Large intestine (tissue), 3 donors: Measurements from ENCODE around the gene VPS13D. TPM values are rescaled to one million over a fixed set of nuclear protein-coding genes. Genes with fewer than 3 reads are reported as not detected.
A peak's percentile ranks its signal among the peaks of the same experiment; 100 is the strongest.

Experiments used
- DNase-seq, 2 donors: peaks; one replicate each; pipeline versions ENCODE4 v3.0.0 to v3.0.0-alpha.2; 2013
- H3K27ac ChIP-seq: one replicate; pipeline ENCODE4 v1.5.1; 2013; ENCODE audit warnings: low read length
- H3K27me3 ChIP-seq: 2 replicates; pipeline ENCODE4 v1.6.1; 2013; ENCODE audit warnings: low read length; ENCODE audit not compliant: control insufficient read depth, insufficient read depth
- H3K36me3 ChIP-seq: 2 replicates; pipeline ENCODE4 v1.6.1; 2013; ENCODE audit warnings: low read length; ENCODE audit not compliant: control insufficient read depth, insufficient read depth
- H3K4me1 ChIP-seq: one replicate; pipeline ENCODE4 v1.6.1; 2013; ENCODE audit warnings: low read length; ENCODE audit not compliant: control insufficient read depth, insufficient read depth
- H3K4me3 ChIP-seq: one replicate; pipeline ENCODE4 v1.5.1; 2013; ENCODE audit warnings: low read length
- H3K9me3 ChIP-seq: one replicate; pipeline ENCODE4 v1.6.1; 2013; ENCODE audit warnings: mild to moderate bottlenecking, low read depth, low read length, moderate library complexity; ENCODE audit not compliant: control insufficient read depth
- WGBS: methylation state at CpG from one replicate; pipeline ENCODE4 v1.1.5; 2013; ENCODE audit warnings: low lambda C conversion rate; ENCODE audit not compliant: insufficient coverage; 5-methylcytosine and 5-hydroxymethylcytosine counted together
- polyA plus RNA-seq: library from polyadenylated mRNA; unstranded; fragments of 120-200 nt; gene quantifications from one replicate; pipeline ENCODE4 v1.2.1, GENCODE V29; 2013

VPS13D gene
- polyA plus RNA-seq, 1 donor: 20.7 TPM

- Histone ChIP-seq H3K36me3 (peaks cover 5% of the 10 kb centered on the region), H3K4me1 (peaks cover 32% of the 10 kb centered on the region), H3K27ac (peak overlapping the region; percentile 73), H3K27me3 (no peaks in the 10 kb centered on the region), H3K4me3 (no peak overlapping the region), H3K9me3 (no peaks in the 10 kb centered on the region)
- WGBS: 100% methylated on average over 1 of the region's 3 CpGs
- DNase-seq: no peak
Observed at GRCh38 chr1:12447307-12447706, 217.5 kb downstream of the VPS13D start.

GRCh38 chr1:12447849-12448312, 218.1 kb downstream of the VPS13D start:
- H3K4me3 ChIP-seq: no peak overlapping the region
- H3K27me3 ChIP-seq: no peaks in the 10 kb centered on the region
- no peak for DNase-seq
- no peaks in the 10 kb centered on the region for H3K9me3 ChIP-seq
- WGBS: 67% methylated on average over 1 of the region's 7 CpGs
- peaks cover 36% of the 10 kb centered on the region for H3K4me1 ChIP-seq
- peaks cover 6% of the 10 kb centered on the region for H3K36me3 ChIP-seq
- H3K27ac ChIP-seq: peak overlapping the region; percentile 73

GRCh38 chr1:12448746-12449177, 218.9 kb downstream of the VPS13D start:
- peak; percentile 74 to 76 for DNase-seq
- H3K4me3 ChIP-seq: no peak overlapping the region
- H3K4me1 ChIP-seq: peaks cover 45% of the 10 kb centered on the region
- H3K9me3 ChIP-seq: no peaks in the 10 kb centered on the region
- H3K36me3 ChIP-seq: peaks cover 6% of the 10 kb centered on the region
- H3K27ac ChIP-seq: peak overlapping the region; percentile 73
- no CpG with 5 or more reads among the region's 3 CpGs for WGBS
- H3K27me3 ChIP-seq: no peaks in the 10 kb centered on the region

GRCh38 chr1:12450090-12450755, 220.4 kb downstream of the VPS13D start:
- no CpG with 5 or more reads among the region's 10 CpGs for WGBS
- no peak for DNase-seq
- no peaks in the 10 kb centered on the region for H3K27me3 ChIP-seq
- no peaks in the 10 kb centered on the region for H3K9me3 ChIP-seq
- H3K36me3 ChIP-seq: peaks cover 6% of the 10 kb centered on the region
- no peak overlapping the region for H3K27ac ChIP-seq
- H3K4me1 ChIP-seq: peaks cover 54% of the 10 kb centered on the region
- H3K4me3 ChIP-seq: no peak overlapping the region

GRCh38 chr1:12450756-12451559, 221.1 kb downstream of the VPS13D start:
- Histone ChIP-seq H3K36me3 (peaks cover 8% of the 10 kb centered on the region), H3K4me3 (no peak overlapping the region), H3K4me1 (peaks cover 54% of the 10 kb centered on the region), H3K27me3 (no peaks in the 10 kb centered on the region), H3K9me3 (no peaks in the 10 kb centered on the region), H3K27ac (no peak overlapping the region)
- DNase-seq: peak in 1 of 2 donors; percentile 32
- WGBS: 100% methylated on average over 2 of the region's 4 CpGs

GRCh38 chr1:12451560-12451900, 221.7 kb downstream of the VPS13D start:
- Histone ChIP-seq H3K36me3 (peaks cover 10% of the 10 kb centered on the region), H3K4me3 (no peak overlapping the region), H3K4me1 (peaks cover 54% of the 10 kb centered on the region), H3K27me3 (no peaks in the 10 kb centered on the region), H3K27ac (no peak overlapping the region), H3K9me3 (no peaks in the 10 kb centered on the region)
- WGBS: no CpG with 5 or more reads among the region's 3 CpGs
- no peak for DNase-seq

- no peak overlapping the region for H3K4me3 ChIP-seq
- no peaks in the 10 kb centered on the region for H3K27me3 ChIP-seq
- peaks cover 10% of the 10 kb centered on the region for H3K36me3 ChIP-seq
- H3K4me1 ChIP-seq: peaks cover 54% of the 10 kb centered on the region
- no peak for DNase-seq
- H3K9me3 ChIP-seq: no peaks in the 10 kb centered on the region
- H3K27ac ChIP-seq: no peak overlapping the region
Observed at GRCh38 chr1:12452262-12452661, 222.4 kb downstream of the VPS13D start.

GRCh38 chr1:12453400-12454343, 223.8 kb downstream of the VPS13D start:
- peaks cover 13% of the 10 kb centered on the region for H3K36me3 ChIP-seq
- H3K9me3 ChIP-seq: no peaks in the 10 kb centered on the region
- DNase-seq: peak in 1 of 2 donors; percentile 48
- peaks cover 49% of the 10 kb centered on the region for H3K4me1 ChIP-seq
- H3K27me3 ChIP-seq: no peaks in the 10 kb centered on the region
- no CpG with 5 or more reads among the region's 13 CpGs for WGBS
- H3K27ac ChIP-seq: peak overlapping the region; percentile 49
- no peak overlapping the region for H3K4me3 ChIP-seq

- Histone ChIP-seq H3K27me3 (no peaks in the 10 kb centered on the region), H3K4me1 (peaks cover 38% of the 10 kb centered on the region), H3K9me3 (no peaks in the 10 kb centered on the region), H3K36me3 (peaks cover 13% of the 10 kb centered on the region), H3K4me3 (no peak overlapping the region), H3K27ac (peak overlapping the region; percentile 49)
- WGBS: 96% methylated on average over 3 of the region's 4 CpGs
- DNase-seq: peak in 1 of 2 donors; percentile 24
Observed at GRCh38 chr1:12454406-12455391, 224.9 kb downstream of the VPS13D start.
